ENCODE data around the gene VANGL1.

VANGL1 gene

DNA sequence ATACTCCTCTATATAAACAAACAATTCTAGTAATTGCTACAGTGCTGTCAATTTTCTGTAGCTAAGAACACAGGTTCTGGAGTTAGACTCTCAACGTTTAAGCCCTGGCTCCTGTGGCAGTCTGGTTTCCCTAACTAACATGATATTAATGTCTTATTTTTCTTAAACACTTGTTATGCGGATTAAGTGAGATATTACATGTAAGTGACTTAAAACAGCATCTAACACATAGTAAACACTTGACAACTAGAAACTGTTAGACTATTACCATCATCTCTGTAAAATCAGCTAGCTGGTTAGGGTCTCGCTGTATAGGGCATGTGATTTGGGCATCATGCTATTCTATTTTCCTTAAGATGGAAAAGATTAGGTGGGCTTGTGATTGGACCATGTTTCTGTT lies 2.3 kb downstream of the VANGL1 start:
- DNase-seq (ENCODE audit: low read depth), result no peak

DNA sequence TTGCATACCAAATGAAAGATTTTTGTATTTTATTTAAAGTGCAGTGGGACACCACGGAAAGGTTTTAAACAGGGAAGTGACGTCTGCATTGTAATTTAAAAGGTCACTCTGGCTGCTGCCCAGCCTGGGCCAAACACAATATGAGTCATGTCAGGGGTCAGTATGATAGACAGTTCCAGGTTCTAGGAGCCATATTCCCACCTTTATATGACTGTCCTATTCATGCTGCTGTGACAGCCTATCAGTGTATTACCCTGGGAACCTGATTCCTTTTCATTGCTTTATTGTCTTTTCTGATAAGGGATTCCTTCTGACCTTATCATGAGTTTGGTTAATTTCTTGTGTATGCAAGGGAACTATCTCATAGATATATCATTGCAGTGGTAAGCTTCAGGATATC lies 5.3 kb downstream of the VANGL1 start:
- no peak for DNase-seq (ENCODE audit: low read depth)

DNA sequence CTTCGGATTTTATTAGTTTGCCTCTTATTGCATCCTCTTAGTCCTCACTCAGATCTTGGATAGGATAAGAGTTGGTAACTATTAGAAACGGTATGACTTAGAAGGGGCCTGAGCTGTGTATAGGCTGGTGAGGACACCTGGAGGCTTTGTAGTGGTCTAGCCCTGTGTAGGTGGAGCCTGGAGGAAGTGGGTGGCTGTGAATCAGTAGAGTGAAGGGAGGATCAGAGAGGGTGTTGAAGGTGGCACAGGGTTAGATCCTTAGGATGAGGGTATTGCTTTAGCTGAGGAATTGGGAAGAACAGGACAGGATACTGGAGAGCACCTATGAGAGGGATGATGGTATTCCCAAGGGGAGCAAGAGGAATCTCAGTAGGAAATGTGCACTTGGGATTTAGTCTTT lies 5.7 kb downstream of the VANGL1 start:
- DNase-seq (ENCODE audit: low read depth), result no peak

DNA sequence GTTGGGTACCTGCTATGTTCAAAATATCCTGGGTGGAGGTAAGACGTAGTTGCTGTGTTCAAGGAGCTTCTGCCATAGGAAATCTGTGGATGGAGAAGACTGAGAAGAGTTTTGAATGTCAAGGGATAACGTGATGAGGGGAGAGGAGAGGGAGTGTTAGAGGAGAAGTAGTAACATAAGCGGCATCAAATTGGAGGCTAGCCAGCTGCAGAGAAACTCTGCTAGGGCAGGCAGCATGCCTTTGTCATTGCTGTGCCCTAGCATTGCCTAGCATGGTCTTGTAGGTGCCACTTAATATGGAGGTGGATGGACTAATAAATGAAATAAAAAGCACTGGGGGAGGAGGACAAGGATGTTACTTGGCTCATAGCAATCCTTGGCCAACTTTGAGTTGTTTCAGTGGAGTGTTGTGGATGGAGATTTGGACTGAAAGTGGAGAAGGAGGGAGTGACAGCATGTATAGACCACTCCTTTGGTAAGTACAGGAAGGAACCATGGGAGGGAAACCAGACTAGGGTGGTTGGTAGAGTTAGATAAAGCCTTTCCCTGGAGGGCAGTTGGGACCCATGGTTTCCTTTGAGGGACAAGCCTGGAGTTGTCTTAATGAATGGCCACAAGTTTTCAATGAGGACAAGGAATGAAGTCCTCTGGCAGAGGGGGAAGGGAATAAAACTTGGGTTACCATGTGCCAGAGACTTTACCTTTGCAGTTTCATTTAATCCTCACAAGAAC lies 6.3 kb downstream of the VANGL1 start:
- DNase-seq (ENCODE audit: low read depth), result no peak

DNA sequence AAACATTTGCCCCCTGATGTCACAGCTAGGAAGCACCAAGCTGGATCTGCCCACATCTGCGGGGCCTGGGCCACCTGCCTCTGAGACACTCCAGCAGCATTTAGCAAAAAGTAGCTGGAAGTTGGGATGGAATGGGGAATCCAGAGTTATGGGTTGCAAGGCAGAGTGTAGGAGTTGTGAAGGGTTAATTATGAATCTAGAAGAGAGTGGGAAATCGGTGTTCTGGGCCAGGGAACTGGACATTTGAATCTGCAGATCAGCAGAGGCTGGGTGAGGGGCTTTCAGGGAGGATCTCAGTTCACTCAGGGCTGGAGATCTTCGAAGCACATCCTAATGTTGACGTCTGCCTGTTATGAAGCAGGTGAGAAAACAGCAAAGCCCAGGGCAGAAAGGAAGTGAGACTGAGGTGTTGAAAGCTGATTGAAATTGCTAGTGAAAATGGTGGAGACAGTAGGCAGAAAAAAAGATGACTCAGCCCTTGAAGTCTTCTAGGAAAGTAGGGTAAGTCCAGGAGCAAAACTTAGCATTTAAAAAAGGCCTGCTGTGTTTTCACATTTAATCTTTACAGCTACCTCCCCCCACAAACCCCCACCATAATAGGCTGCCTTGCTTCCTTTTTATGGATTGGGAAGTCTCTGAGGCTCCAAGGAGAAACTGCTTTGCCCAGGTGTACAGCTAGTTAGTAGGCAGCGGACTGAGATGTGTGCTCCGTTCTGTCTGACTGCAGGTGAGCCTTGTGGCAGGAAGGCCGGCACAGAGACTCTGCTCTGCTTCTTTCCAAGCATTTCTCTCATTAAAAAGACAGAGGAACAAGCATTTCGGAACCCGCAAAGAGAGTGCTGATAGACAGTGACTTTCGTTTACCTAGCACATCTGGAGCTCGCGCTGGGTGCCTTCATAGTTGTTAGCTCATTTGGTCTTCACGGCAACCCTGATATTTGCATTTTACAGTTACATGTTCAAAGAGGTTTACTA lies 7.2 kb downstream of the VANGL1 start:
- DNase-seq (ENCODE audit: low read depth), result no peak

DNA sequence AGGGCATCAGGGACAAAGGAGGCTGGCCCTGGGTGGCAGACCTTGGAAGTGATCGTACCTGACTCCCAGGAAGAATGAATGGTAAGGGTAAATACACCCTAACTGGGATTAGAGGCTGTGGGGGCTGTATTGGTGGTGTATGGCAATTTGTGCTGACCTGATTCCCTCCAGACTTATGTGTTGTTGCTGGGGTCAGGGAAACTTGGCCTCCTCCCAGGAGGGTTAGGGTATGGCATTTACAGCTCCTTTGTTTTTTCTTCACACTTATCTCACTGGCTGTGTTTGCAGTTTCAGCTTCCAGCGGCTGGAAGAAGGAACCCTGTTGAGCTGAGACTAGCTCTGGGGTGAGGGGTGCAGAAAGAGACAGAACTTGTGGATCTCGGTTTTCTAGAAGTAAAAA lies 8.2 kb downstream of the VANGL1 start:
- no peak for DNase-seq (ENCODE audit: low read depth)

DNA sequence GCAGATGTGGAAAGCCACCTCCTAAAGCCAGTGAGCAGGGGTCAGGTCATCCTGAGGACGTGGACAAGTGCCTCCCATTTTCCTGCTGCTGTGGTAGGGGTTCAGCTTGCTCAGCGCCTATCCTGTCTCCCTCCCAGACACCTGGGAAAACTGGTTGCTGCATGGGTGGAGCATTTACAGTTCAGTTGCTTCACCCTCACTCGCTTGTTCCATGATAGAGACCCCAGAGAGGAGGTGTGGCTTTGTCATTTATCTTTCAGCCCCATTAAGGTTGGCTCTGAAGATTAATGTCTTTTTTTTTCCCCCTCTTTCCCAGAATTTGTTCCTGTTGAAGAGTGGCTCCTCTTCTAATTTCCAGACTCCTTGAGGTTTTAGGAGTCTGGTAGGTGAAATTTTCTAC lies 9.2 kb downstream of the VANGL1 start:
- no peak for DNase-seq (ENCODE audit: low read depth)

DNA sequence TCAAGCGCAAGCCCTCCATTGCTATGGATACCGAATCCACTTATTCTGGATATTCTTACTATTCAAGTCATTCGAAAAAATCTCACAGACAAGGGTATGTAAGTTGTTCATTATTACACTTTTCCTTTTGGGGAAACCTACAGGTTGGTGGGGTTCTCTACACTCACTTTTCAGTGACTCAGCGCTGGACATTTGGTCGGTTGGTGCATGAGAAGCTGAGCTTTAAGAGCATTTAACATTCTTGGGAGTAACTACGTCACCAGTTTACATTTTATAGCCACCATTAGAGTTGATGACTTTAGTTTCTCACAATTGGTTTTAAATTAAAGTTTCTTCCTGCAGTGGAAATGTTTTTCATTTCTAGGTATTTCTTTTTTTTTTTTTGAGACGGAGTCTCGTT lies 9.6 kb downstream of the VANGL1 start:
- DNase-seq (ENCODE audit: low read depth), result no peak

DNA sequence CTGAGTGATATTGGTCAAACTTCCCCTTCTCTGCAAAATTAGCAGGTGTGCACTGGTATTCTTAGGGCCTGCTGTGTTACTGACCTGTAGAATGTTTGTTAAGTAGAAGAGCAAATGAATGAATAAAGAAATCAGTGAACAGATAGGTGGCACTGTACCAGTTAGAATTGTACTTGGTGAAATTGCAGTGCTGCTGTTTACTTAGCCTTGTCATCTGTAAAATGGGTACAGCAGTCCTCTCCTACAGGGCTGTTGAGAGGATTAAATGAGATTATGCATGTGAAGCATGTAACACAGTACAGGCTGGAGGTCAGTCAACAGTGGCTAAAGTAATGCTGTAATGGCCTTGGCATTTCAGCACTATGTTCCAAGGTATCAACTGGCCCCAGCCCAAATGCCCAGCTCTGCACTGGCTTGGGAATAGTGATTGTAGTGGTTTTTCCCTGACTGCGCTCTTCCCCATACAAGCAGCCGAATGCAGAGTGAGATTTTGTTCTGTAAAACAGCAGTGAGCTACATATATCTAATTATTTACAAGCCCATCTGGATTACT lies 10.5 kb downstream of the VANGL1 start:
- DNase-seq (ENCODE audit: low read depth), result no peak

DNA sequence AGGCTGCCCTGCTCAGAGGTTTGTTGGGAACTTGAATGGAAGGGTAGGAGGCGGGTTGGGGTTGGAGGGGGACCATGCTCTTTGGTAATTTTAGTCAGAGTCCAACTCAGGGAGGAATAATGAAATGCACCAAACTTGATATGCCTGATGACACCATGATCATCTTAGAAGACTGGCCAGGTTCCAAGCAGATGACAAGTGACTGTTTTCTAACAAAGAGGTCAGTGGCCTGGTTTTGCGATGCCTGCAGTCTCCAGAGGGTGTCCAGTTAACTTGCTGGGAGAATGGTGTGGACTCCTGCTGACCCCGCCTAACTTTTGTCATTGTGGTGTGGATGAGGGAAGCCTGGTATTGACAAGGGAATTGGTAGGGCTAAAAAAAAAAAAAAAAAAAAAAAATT lies 12.4 kb downstream of the VANGL1 start:
- no peak for DNase-seq (ENCODE audit: low read depth)

DNA sequence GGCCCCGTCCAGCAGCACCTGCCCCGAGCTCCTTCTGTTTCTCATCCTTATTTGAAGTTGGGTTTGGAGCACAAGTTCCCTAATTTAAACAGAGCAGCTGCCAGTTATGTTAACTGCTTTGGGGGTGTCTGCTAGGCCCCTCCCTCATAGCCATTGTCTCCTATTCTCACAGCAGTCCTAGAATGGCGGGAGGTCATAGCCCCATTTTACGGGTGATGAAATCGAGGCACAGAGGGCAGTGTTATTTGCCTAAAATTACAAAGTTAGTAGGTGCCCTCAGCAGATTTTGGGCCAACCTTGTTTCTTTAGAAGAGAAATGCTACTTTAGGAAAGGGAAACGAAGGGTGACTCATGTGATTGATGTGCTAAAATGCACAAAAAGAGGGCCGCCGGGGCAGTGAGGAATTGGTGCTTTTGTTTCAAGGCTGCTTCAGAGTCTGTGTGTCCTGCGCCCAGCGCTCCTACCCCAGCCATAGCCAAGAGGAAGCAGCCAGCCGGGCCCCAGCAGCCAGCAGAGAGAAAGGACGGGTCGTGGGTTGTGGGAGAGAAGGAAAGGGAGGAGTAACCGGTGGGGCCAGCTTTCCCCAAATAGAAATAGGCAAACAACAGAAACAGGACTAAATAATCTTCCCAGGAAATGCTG lies 13.0 kb downstream of the VANGL1 start:
- DNase-seq (ENCODE audit: low read depth), result peak; percentile 23

DNA sequence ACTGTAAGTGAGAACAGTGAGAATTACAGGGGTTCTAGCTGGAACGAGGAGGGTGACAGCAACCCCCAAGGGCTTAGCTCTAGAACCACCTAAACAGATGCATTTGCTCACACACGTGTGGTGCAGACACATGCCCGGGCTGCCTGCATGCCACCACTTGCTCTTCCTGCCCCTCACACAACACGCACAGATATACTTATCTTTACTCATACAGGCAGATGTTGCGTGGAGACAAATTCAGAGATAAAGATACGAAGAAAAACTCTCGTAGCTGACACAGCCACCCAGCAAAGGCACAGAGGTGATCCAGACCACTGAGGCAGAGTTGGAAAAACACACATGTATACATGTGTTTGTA lies 13.5 kb downstream of the VANGL1 start:
- no peak for DNase-seq (ENCODE audit: low read depth)

DNA sequence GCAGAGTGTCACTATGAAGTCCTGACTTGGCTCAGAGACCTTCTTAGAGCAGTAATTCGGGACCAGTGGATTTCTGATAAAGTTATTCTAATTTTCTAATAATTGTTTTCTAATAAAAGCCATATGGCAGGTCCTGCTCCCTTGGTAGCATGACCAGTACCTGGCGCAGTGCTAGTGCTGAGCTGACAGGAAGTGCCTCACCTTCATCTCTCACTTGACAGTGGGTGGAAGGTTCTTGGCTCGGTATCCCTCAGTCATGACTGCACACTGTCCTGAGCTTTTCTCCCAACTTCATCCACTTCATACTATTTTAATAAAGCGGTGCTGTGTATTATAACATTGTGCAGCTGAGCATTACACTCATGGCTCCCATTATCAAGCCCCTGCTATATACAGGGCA lies 14.1 kb downstream of the VANGL1 start:
- no peak for DNase-seq (ENCODE audit: low read depth)

DNA sequence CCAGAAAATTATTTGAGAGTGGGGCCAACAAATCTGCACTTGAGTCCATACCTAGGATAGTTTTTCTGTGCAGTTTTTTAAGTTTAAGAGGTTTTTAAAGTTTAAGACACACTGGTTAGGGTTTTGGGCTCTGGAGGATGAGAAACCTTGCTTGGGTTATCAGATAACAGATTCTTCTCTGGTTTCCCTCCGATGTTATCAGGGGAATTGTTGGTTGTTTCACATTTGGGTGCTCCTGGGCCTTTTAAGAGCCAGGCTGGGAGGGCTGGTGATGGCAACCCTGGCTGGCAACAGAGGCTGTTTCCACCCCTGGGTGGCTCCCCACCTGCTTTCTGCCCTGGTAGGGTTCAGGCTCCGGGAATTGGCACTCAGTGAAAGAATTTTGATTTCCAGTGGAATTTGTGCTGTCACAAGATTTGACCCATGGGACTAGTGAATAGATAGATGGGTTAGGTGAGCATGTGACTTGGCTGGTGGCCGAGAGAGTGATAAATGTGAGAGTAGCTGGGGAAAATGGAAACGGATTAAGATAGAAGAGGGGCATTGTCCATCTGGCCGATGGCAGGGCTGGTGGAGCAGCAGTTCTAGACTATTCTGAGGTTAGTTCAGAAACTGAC lies 14.8 kb downstream of the VANGL1 start:
- DNase-seq (ENCODE audit: low read depth), result no peak

DNA sequence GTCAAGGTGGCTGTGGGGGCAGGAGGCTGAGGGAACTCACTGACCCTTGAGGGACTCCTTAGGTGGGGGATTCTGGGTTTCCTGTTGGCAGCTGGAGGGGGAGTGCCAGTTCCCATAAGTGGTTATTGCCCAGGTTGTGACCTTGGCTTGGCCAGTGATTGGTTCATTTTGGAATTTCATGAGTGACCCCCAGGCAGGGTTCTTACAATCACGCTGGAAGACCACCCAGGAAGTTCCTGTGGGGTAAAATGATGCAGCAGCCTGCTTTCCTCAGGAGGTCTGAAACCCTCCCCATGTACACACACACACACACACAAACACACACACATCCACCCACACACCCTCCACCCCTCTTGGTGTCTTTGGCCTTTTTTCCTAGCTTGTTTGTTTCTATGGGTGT lies 16.9 kb downstream of the VANGL1 start:
- no peak for DNase-seq (ENCODE audit: low read depth)

DNA sequence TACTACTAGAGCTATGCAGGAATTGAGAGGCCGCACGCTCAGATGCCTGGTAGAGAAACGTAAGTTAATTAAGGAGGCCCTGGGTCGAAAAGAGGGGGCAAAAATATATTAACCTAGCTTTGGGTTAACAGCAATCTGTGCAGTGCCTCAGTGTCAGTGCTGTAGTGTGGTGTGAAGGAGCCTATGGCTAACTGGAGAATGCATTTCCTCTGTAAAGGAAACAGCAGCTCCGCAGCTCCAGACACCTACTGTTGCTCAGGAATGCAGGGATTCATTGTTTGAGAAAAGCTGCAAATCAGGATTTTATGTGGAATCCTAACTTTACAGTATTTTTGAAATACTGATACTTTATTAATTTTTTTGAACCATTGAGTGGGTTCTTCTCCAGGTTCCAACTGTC lies 18.4 kb downstream of the VANGL1 start:
- DNase-seq (ENCODE audit: low read depth), result no peak

DNA sequence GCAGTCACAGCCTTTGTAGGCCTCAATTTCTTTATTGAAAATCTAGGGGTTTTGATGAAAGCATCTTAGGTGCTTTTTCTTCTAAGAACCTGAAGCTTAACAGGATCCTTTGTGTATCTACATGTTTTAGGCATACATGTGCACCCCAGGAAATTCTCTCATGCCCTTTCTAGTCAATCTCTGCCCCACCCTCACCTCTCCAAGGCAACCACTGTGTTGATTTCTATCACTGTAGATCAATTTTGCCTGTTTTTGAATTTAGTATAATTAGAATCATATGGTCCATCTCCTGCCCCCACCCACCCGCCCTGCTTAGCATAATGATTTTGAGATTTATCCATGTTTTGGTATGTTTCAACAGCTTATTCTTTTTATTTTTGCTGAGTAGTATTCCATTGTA lies 19.4 kb downstream of the VANGL1 start:
- DNase-seq (ENCODE audit: low read depth), result no peak

DNA sequence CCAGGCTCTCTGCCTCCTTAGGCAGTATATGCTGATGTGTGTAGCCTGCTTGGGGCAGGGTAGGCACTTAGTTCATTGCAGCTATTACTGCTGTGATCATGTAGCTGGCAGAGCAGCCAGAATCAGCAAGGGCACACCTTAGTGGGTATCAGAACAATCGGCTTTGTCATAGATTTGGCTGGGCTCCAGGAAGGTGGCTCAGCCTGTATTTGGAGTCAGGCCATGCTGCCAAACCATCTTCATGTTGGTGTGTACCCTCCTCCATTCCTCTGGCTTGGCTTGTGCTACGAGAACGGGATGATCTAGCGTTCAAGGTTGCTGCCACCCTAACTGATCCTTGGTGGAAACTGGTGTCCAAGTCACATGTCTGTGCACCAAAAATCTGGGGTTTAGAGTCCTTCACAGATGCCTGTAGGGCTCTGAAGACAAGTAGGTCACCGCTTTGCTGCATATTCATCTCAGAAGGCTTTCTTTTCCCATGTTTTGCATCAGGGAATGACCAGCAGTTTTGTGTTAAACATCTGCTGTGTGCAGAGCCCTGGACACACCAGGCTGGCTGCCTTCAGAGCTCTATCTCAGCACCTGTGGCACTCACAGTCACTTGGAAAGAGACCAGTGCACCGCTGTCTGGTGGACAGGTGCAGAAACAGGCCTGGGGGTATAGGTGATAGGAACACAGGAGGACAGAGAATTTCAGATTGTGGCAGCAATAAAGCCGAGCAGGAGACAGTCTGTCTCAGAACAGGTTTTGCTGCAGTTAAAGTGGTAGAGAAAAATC lies 23.7 kb downstream of the VANGL1 start:
- no peak for DNase-seq (ENCODE audit: low read depth)

DNA sequence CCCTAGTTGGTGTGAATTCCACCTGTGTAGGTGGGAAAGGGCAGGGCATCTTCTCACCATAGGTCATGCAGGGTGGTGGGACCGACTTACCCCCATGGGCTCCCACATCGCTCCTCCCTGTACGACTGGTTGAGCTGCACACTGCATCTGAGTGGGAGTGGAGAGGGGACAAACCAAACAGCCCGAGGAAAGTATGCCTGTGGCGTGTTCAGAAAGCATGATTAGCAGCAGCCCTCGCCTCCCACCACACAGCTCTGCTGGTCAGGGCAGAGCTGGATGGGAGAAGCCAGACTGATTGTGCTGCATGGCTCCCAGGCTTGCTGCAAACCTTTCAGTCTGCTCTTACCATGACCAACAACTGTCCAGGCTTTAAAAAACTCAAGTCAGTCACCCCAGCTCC lies 24.4 kb downstream of the VANGL1 start:
- DNase-seq (ENCODE audit: low read depth), result no peak

DNA sequence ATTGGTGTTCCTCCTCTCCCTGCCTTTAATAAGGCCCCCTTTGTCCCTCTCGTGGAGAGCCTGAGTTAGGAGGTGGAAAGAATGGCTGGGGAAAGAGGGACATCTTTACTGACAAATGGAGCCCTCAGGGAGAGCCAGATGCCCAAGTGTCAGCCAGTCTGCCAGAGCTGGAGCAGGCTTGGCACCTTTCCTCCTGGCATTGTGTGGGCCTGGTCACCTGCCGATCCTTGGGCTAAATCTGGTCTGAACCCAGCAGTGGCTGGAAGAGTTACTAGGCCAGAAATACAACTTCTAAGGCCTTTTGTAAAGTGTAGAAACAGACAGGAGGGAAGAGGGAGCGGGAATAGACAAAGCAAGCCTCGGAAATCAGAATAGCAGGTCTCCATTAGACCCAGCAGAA lies 24.9 kb downstream of the VANGL1 start:
- DNase-seq (ENCODE audit: low read depth), result no peak

DNA sequence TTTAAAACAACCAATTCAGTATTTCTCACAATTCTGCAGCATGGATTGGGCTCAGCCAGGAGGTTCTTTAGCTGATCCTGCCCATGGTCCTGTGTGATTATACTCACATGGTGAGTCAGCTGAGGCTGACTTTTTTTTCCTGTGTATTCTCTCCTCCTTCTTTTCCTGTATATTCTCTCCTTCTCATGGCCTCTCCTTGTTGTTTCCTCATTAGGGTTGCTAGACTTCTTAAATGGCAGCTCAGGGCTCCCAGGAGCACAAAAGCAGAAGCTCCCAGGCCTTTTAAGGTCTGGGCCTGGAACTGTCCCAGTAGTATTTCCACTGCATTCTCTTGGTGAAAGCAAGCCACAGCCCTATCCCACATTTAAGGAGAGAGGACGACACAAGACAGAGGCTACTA lies 26.8 kb downstream of the VANGL1 start:
- DNase-seq (ENCODE audit: low read depth), result peak; percentile 63

All from EH (cell line).